ENCODE measurements around the gene TUBA4B.

Gene TUBA4B

GRCh38 chr2:219269362-219270054 is 16.5 kb downstream of the TUBA4B start:
- TF ChIP-seq CTCF (IDR thresholded peaks at IDR 0.05) = no peak

GRCh38 chr2:219270055-219270372 is 17.0 kb downstream of the TUBA4B start:
- TF ChIP-seq CTCF (IDR thresholded peaks at IDR 0.05) = no peak

- no peak for TF ChIP-seq CTCF (IDR thresholded peaks at IDR 0.05)
Observed at GRCh38 chr2:219271021-219271420, 18.0 kb downstream of the TUBA4B start.

GRCh38 chr2:219272356-219272755 is 19.3 kb downstream of the TUBA4B start:
- TF ChIP-seq CTCF (IDR thresholded peaks at IDR 0.05) = no peak

- TF ChIP-seq CTCF (IDR thresholded peaks at IDR 0.05) = no peak
Observed at GRCh38 chr2:219272995-219273394, 20.0 kb downstream of the TUBA4B start.

GRCh38 chr2:219273937-219274336 is 20.9 kb downstream of the TUBA4B start:
- no peak for TF ChIP-seq CTCF (IDR thresholded peaks at IDR 0.05)

GRCh38 chr2:219274361-219274921 is 21.4 kb downstream of the TUBA4B start:
- TF ChIP-seq CTCF (IDR thresholded peaks at IDR 0.05) = no peak

Data from LNCAP (cell line).